ENCODE results near the gene ZG16B.
A peak's percentile ranks its signal among the peaks of the same experiment; 100 is the strongest.

The ZG16B gene

DNA sequence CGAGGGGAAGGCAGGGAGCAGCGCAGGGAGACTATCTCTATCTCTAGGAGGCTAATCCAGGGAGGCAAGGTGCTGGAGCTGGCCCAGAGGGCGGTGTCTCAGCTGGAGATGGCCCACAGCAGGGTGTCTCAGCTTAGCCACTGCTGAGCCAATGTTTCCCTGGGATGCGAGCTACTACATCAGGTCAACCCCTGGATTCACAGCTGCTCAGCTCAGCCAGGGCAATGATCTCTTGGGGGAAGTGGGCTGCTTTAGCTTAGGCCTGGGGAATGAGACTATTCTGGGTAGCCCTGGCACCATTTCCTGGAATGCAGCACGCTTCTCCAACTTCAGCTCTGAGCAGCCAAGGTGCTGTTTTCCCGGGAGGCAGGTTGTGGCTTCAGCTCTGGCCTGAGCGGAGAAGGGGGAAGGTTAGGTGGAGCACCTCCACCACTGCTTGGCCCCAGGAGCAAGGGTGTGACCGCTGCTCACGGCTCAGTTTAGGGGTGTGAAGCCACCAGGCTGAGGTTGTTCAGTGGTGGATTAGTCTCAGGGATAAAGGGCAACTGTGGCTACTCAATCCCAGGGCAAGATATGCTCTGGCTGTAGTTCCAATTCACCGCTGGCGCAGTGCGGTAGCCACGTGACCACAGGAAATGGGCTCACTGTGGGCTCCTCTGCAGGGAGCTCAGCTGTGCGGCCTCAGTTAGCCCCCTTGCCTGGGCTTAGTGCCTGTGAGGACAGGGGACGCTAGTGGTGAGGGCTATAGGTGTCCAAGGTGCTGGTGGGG is 18.2 kb upstream of the ZG16B start (continued):
- TF ChIP-seq ZNF248 (tag by site-specific recombination; IDR thresholded peaks at IDR 0.05) (no peak), ZNF560 (tag by site-specific recombination; IDR thresholded peaks at IDR 0.05; ENCODE audit: borderline replicate concordance) (no peak), ZNF211 (tag by site-specific recombination; IDR thresholded peaks at IDR 0.05; ENCODE audit: low read depth) (no peak), ZFHX2 (tag by site-specific recombination; conservative IDR thresholded peaks at IDR 0.05) (no peak), ZNF585B (tag by site-specific recombination; IDR thresholded peaks at IDR 0.05) (no peak), ZBTB1 (tag by site-specific recombination; IDR thresholded peaks at IDR 0.05) (no peak), ZIC2 (tag by site-specific recombination; IDR thresholded peaks at IDR 0.05) (peak; percentile 95)
- TF ChIP-seq, protein P1, sequence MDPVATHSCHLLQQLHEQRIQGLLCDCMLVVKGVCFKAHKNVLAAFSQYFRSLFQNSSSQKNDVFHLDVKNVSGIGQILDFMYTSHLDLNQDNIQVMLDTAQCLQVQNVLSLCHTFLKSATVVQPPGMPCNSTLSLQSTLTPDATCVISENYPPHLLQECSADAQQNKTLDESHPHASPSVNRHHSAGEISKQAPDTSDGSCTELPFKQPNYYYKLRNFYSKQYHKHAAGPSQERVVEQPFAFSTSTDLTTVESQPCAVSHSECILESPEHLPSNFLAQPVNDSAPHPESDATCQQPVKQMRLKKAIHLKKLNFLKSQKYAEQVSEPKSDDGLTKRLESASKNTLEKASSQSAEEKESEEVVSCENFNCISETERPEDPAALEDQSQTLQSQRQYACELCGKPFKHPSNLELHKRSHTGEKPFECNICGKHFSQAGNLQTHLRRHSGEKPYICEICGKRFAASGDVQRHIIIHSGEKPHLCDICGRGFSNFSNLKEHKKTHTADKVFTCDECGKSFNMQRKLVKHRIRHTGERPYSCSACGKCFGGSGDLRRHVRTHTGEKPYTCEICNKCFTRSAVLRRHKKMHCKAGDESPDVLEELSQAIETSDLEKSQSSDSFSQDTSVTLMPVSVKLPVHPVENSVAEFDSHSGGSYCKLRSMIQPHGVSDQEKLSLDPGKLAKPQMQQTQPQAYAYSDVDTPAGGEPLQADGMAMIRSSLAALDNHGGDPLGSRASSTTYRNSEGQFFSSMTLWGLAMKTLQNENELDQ (tag by site-specific recombination; IDR thresholded peaks at IDR 0.05; ENCODE audit: low read depth), result no peak

GRCh38 chr16:2813771-2814221 is 16.3 kb upstream of the ZG16B start:
- TF ChIP-seq ZSCAN18 (tag by site-specific recombination; IDR thresholded peaks at IDR 0.05) (no peak), ZNF138 (tag by site-specific recombination; IDR thresholded peaks at IDR 0.05; ENCODE audit: borderline replicate concordance) (no peak), ZNF768 (tag by site-specific recombination; IDR thresholded peaks at IDR 0.05) (no peak), ZNF366 (tag by site-specific recombination; conservative IDR thresholded peaks at IDR 0.05) (no peak), KLF1 (tag by site-specific recombination; IDR thresholded peaks at IDR 0.05) (peak; percentile 73), IKZF3 (tag by site-specific recombination; IDR thresholded peaks at IDR 0.05) (no peak), ZNF660 (tag by site-specific recombination; IDR thresholded peaks at IDR 0.05) (no peak), ZFHX2 (tag by site-specific recombination; conservative IDR thresholded peaks at IDR 0.05) (peak; percentile 81), ZNF645 (tag by site-specific recombination; IDR thresholded peaks at IDR 0.05) (no peak), ZNF521 (tag by site-specific recombination; IDR thresholded peaks at IDR 0.05) (no peak), EGR2 (tag by site-specific recombination; IDR thresholded peaks at IDR 0.05; ENCODE audit: low read depth) (peak; percentile 84), ZNF777 (tag by site-specific recombination; IDR thresholded peaks at IDR 0.05; ENCODE audit: borderline replicate concordance) (no peak)
- TF ChIP-seq, protein P2, sequence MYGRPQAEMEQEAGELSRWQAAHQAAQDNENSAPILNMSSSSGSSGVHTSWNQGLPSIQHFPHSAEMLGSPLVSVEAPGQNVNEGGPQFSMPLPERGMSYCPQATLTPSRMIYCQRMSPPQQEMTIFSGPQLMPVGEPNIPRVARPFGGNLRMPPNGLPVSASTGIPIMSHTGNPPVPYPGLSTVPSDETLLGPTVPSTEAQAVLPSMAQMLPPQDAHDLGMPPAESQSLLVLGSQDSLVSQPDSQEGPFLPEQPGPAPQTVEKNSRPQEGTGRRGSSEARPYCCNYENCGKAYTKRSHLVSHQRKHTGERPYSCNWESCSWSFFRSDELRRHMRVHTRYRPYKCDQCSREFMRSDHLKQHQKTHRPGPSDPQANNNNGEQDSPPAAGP (tag by site-specific recombination; IDR thresholded peaks at IDR 0.05), result 0 out of 2 replicates have a peak, but pooled peaks have one; percentile 32
- TF ChIP-seq, protein P3, sequence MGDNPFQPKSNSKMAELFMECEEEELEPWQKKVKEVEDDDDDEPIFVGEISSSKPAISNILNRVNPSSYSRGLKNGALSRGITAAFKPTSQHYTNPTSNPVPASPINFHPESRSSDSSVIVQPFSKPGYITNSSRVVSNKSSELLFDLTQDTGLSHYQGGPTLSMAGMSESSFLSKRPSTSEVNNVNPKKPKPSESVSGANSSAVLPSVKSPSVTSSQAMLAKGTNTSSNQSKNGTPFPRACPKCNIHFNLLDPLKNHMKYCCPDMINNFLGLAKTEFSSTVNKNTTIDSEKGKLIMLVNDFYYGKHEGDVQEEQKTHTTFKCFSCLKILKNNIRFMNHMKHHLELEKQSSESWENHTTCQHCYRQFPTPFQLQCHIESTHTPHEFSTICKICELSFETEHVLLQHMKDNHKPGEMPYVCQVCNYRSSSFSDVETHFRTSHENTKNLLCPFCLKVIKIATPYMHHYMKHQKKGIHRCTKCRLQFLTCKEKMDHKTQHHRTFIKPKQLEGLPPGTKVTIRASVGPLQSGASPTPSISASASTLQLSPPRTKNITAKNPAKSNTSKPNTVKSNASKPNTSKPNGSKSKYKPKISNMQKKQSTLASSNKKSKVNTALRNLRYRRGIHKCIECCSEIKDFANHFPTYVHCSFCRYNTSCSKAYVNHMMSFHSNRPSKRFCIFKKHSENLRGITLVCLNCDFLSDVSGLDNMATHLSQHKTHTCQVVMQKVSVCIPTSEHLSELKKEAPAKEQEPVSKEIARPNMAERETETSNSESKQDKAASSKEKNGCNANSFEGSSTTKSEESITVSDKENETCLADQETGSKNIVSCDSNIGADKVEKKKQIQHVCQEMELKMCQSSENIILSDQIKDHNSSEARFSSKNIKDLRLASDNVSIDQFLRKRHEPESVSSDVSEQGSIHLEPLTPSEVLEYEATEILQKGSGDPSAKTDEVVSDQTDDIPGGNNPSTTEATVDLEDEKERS (tag by site-specific recombination; IDR thresholded peaks at IDR 0.05), result no peak
- Histone ChIP-seq H3K9me3 (ENCODE audit: control insufficient read depth, insufficient read depth, low read depth, low read length) (no peaks in the 10 kb centered on the region), H3K36me3 (ENCODE audit: control insufficient read depth in 2 of 2, insufficient read depth in 1 of 2, low read length in 2 of 2) (no peaks in the 10 kb centered on the region), H3K4me3 (ENCODE audit: low read depth, low read length) (no peak overlapping the region), H3K27ac (ENCODE audit: extremely low read depth, low read depth, low read length) (no peak overlapping the region), H3K4me1 (ENCODE audit: control insufficient read depth, insufficient read depth, low read length) (no peaks in the 10 kb centered on the region)
- ChIA-PET POLR2A (interaction anchor here (1.0 kb wide), 1 partner anchor 55 kb away, joined by 4 read pairs; no protein-coding TSS in a partner anchor), CTCF (interaction anchor here (0.7 kb wide), 1 partner anchor 47 kb away, joined by 3 read pairs; no protein-coding TSS in a partner anchor)
